IPS-NIHi7 (cell line): ENCODE results near the gene MS4A6E.

Experiments used
- DNase-seq: peaks from one replicate; pipeline ENCODE4 v3.0.0; 2012; ENCODE audit warnings: mixed read lengths; ENCODE audit errors: extremely low spot score

MS4A6E gene

GRCh38 chr11:60375316-60375715 lies 48.3 kb downstream of the MS4A6E start:
- no peak for DNase-seq

GRCh38 chr11:60376601-60377000 lies 49.5 kb downstream of the MS4A6E start:
- no peak for DNase-seq

GRCh38 chr11:60377401-60378136 lies 50.5 kb downstream of the MS4A6E start:
- DNase-seq, result no peak

- no peak for DNase-seq
Measured at GRCh38 chr11:60378354-60378753, 51.3 kb downstream of the MS4A6E start, which contains the start of gene MS4A7. Gene MS4A7 (plus strand): TSS chr11:60378532. CDS start chr11:60383142, 4,610 bp downstream.

DNA sequence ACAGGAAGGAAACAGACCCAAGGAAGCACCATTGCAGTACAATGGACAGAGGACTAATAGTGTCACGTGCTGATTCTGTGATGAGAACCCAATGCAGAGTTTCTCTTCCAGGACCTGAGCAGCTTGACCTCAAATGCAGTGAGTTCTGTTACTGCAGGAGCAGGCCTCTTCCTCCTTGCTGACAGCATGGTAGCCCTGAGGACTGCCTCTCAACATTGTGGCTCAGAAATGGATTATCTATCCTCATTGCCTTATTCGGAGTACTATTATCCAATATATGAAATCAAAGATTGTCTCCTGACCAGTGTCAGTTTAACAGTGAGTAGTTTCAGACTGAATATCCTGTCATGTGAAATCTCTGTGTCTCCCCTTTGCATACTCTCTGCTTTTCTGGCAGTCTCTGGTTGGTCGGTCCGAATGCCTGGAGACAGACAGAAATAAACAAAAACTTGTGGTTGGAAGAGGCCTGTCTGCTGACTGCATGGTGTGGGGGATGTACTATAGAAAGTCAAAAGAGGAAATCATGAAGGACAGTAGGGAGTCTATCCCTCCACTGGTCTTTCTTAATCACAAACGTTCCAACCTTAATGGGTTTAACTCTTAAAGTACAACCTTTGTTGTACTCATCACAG lies 62.3 kb downstream of the MS4A6E start:
- no peak for DNase-seq

- no peak for DNase-seq
Measured at GRCh38 chr11:60390419-60390818, 63.4 kb downstream of the MS4A6E start.
